Measurements from ENCODE around the gene TMEM91. TPM values are rescaled to one million over a fixed set of nuclear protein-coding genes. Genes with fewer than 3 reads are reported as not detected.

The TMEM91 gene
- total and polyA plus RNA-seq, 9 of the 15 experiments (the other 6 are each of a cell fraction or from before 2014, with no cell fraction given) = 1.2 to 5.2 (median 2.7) TPM

DNA sequence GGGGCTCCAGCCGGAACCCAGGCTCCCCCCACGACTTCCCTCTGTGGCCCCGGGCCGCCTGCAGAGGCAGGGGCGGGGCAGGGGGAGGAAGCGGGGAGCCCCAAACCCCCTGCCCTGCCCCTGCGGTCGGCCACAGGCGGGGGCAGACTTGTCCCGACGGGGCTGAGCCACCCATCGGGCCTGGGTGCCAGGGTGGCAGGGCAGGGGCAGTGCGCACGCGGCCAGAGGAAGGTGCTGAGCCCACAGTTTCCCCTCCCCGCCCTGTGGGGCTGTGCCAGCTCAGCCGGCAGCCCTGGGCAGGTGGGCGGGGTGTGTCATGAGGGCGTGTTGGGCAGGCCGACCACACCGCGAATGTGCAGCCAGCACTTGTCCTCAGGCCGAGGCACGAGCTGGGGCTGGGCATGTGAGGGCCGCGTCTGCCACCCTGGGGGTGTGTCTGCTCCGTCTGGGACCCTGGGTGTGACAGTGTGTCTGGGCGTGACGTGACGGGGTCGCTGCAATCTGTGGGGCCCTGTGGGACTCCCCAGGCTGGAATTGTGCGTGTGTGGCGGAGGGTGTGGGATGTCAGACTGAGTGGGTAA is 48.7 kb upstream of the TMEM91 start (continued):
- TF ChIP-seq, protein P1, sequence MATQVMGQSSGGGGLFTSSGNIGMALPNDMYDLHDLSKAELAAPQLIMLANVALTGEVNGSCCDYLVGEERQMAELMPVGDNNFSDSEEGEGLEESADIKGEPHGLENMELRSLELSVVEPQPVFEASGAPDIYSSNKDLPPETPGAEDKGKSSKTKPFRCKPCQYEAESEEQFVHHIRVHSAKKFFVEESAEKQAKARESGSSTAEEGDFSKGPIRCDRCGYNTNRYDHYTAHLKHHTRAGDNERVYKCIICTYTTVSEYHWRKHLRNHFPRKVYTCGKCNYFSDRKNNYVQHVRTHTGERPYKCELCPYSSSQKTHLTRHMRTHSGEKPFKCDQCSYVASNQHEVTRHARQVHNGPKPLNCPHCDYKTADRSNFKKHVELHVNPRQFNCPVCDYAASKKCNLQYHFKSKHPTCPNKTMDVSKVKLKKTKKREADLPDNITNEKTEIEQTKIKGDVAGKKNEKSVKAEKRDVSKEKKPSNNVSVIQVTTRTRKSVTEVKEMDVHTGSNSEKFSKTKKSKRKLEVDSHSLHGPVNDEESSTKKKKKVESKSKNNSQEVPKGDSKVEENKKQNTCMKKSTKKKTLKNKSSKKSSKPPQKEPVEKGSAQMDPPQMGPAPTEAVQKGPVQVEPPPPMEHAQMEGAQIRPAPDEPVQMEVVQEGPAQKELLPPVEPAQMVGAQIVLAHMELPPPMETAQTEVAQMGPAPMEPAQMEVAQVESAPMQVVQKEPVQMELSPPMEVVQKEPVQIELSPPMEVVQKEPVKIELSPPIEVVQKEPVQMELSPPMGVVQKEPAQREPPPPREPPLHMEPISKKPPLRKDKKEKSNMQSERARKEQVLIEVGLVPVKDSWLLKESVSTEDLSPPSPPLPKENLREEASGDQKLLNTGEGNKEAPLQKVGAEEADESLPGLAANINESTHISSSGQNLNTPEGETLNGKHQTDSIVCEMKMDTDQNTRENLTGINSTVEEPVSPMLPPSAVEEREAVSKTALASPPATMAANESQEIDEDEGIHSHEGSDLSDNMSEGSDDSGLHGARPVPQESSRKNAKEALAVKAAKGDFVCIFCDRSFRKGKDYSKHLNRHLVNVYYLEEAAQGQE (IDR thresholded peaks at IDR 0.05; ENCODE audit: borderline replicate concordance) = no peak
- TF ChIP-seq, protein P1 (CRISPR knock-in tag; IDR thresholded peaks at IDR 0.05; ENCODE audit: low read depth) = 0 out of 2 replicates have a peak, but pooled peaks have one; percentile 43
- no peak for TF ChIP-seq PPARD (CRISPR knock-in tag; IDR thresholded peaks at IDR 0.05)
- 0 out of 2 replicates have a peak, but pooled peaks have one; percentile 31 for TF ChIP-seq ZNF311 (CRISPR knock-in tag; IDR thresholded peaks at IDR 0.05)
- no peak for TF ChIP-seq POLR3A (IDR thresholded peaks at IDR 0.05; ENCODE audit: borderline replicate concordance, extremely low read depth, insufficient read depth, insufficient read length)
- peak; percentile 92 for TF ChIP-seq HNRNPL (IDR thresholded peaks at IDR 0.05; ENCODE audit: low read depth, low read length)
- no peak for TF ChIP-seq ZBTB8A (IDR thresholded peaks at IDR 0.05; ENCODE audit: partially characterized antibody)
- TF ChIP-seq, protein P2, sequence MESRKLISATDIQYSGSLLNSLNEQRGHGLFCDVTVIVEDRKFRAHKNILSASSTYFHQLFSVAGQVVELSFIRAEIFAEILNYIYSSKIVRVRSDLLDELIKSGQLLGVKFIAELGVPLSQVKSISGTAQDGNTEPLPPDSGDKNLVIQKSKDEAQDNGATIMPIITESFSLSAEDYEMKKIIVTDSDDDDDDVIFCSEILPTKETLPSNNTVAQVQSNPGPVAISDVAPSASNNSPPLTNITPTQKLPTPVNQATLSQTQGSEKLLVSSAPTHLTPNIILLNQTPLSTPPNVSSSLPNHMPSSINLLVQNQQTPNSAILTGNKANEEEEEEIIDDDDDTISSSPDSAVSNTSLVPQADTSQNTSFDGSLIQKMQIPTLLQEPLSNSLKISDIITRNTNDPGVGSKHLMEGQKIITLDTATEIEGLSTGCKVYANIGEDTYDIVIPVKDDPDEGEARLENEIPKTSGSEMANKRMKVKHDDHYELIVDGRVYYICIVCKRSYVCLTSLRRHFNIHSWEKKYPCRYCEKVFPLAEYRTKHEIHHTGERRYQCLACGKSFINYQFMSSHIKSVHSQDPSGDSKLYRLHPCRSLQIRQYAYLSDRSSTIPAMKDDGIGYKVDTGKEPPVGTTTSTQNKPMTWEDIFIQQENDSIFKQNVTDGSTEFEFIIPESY (CRISPR knock-in tag; IDR thresholded peaks at IDR 0.05) = peak; percentile 67
- TF ChIP-seq SMAD4 (CRISPR knock-in tag; conservative IDR thresholded peaks at IDR 0.05) = 0 out of 2 replicates have a peak, but pooled peaks have one; percentile 33
- TF ChIP-seq, protein P3, sequence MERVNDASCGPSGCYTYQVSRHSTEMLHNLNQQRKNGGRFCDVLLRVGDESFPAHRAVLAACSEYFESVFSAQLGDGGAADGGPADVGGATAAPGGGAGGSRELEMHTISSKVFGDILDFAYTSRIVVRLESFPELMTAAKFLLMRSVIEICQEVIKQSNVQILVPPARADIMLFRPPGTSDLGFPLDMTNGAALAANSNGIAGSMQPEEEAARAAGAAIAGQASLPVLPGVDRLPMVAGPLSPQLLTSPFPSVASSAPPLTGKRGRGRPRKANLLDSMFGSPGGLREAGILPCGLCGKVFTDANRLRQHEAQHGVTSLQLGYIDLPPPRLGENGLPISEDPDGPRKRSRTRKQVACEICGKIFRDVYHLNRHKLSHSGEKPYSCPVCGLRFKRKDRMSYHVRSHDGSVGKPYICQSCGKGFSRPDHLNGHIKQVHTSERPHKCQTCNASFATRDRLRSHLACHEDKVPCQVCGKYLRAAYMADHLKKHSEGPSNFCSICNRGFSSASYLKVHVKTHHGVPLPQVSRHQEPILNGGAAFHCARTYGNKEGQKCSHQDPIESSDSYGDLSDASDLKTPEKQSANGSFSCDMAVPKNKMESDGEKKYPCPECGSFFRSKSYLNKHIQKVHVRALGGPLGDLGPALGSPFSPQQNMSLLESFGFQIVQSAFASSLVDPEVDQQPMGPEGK (CRISPR knock-in tag; IDR thresholded peaks at IDR 0.05; ENCODE audit: borderline replicate concordance) = no peak
- peak; percentile 25 for TF ChIP-seq FIP1L1 (IDR thresholded peaks at IDR 0.05; ENCODE audit: low read depth, low read length, poor library complexity, severe bottlenecking)
- no peak for TF ChIP-seq ZNF75A (CRISPR knock-in tag; IDR thresholded peaks at IDR 0.05)
- peak in 1 of 2 experiments; percentile 76; a peak in 2 of 4 replicates for TF ChIP-seq MAZ (CRISPR knock-in tag; conservative IDR thresholded peaks at IDR 0.05 in 1 of 2, IDR thresholded peaks at IDR 0.05 in 1 of 2)
- peak; percentile 73; the same call in 1 of the 2 replicates for TF ChIP-seq GABPA (tag; conservative IDR thresholded peaks at IDR 0.05; ENCODE audit: low read depth)
- TF ChIP-seq RBFOX2 (IDR thresholded peaks at IDR 0.05; ENCODE audit: low read depth, low read length) = peak; percentile 54

All from K562 (cell line).